ENCODE results near the gene WT1. TPM values are rescaled to one million over a fixed set of nuclear protein-coding genes. Genes with fewer than 3 reads are reported as not detected.

Gene WT1
- total and polyA plus RNA-seq, 10 of the 15 experiments (the other 5 are each of a cell fraction or from before 2014, with no cell fraction given) = 0.07 to 0.37 (median 0.08) TPM; not detected in 7

DNA sequence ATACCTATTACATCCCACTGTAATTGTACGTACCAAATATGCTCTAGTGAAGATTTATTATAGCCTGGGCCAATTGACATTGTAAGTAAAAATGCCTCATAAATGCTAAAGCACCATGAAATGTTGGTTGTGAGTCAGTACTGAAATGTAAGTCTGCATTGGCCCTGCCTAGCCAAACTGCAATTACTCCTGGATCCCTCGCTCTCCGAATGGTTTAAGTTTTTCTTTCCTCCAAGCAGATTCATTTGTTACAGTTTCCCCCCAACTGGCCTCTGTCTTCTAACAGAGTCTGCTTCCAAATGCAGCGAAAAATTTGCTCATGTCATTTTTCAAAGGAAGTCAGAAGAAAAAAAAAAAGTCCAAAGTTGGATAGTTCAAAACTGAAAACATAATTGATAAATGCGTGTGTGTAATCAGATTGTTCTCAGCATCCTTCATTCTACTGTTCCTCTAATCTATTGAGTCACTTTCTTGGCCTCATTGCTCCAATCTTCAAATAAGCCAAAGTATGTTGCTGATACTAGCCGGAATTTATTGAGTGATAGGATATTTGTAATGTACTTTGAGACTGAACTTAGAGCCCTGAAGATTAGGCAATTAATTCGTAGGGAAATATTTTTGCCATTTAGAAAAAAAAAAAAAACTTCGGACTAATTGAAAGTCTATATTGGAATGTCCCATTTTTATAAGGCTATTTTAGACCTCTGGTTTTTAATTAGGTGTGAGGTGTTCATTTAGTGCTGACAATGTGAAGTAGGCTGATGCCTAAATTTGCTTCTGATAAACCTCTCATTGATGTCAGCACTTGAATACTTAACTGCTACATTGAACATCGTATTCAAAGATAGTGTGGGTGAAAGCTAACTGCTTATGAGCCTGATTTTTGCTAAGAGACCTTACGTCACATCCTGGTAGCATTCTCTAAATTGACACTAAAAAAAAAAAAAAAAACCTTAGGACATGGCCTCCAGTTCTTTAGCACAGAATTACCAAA is 93.4 kb downstream of the WT1 start (continued):
- TF ChIP-seq POU2F2 (IDR thresholded peaks at IDR 0.05; ENCODE audit: borderline replicate concordance, low read depth, low read length) = no peak
- TF ChIP-seq, protein P1, sequence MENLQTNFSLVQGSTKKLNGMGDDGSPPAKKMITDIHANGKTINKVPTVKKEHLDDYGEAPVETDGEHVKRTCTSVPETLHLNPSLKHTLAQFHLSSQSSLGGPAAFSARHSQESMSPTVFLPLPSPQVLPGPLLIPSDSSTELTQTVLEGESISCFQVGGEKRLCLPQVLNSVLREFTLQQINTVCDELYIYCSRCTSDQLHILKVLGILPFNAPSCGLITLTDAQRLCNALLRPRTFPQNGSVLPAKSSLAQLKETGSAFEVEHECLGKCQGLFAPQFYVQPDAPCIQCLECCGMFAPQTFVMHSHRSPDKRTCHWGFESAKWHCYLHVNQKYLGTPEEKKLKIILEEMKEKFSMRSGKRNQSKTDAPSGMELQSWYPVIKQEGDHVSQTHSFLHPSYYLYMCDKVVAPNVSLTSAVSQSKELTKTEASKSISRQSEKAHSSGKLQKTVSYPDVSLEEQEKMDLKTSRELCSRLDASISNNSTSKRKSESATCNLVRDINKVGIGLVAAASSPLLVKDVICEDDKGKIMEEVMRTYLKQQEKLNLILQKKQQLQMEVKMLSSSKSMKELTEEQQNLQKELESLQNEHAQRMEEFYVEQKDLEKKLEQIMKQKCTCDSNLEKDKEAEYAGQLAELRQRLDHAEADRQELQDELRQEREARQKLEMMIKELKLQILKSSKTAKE (IDR thresholded peaks at IDR 0.05; ENCODE audit: low read depth, poor library complexity, severe bottlenecking) = no peak
- TF ChIP-seq SUPT20H (IDR thresholded peaks at IDR 0.05; ENCODE audit: borderline replicate concordance, control insufficient read depth, low read depth, low read length) = no peak
- no peak for TF ChIP-seq CBX3 (IDR thresholded peaks at IDR 0.05; ENCODE audit: borderline replicate concordance, low read depth)
- no peak for TF ChIP-seq TCF7 (IDR thresholded peaks at IDR 0.05; ENCODE audit: borderline replicate concordance)
- TF ChIP-seq FOXK2 (IDR thresholded peaks at IDR 0.05) = no peak
- TF ChIP-seq CREB1 (IDR thresholded peaks at IDR 0.05; ENCODE audit: low read depth) = no peak

- Histone ChIP-seq H3K79me2 (ENCODE audit: control insufficient read depth, insufficient read depth, low read length) (no peaks in the 10 kb centered on the region), H4K20me1 (ENCODE audit: control insufficient read depth, insufficient read depth) (no peaks in the 10 kb centered on the region), H3K27ac (ENCODE audit: control insufficient read depth, insufficient read depth) (no peak overlapping the region), H3K27me3 (replicated peaks in 1 of 2; ENCODE audit: control insufficient read depth in 2 of 2, insufficient read depth in 2 of 2, low read length in 1 of 2) (no peaks in the 10 kb centered on the region), H3K36me3 (ENCODE audit: control insufficient read depth in 2 of 2, insufficient read depth in 2 of 2, low read length in 1 of 2) (no peaks in the 10 kb centered on the region), H3K9me3 (replicated peaks; ENCODE audit: control insufficient read depth, insufficient read depth, low read length) (no peaks in the 10 kb centered on the region), H3K4me3 (no peak overlapping the region), H3K9ac (ENCODE audit: control insufficient read depth, insufficient read depth, low read length) (no peak overlapping the region), H2AFZ (ENCODE audit: control insufficient read depth, low read depth, low read length) (no peak overlapping the region), H3K4me1 (ENCODE audit: control insufficient read depth, insufficient read depth, low read length) (no peaks in the 10 kb centered on the region), H3K4me2 (ENCODE audit: control insufficient read depth, insufficient read depth) (no peak overlapping the region)
- DNase-seq (ENCODE audit: low read depth, low spot score) = no peak
- FAIRE-seq = no peak
- CTCF ChIA-PET = interaction anchor here (2.2 kb wide), 1 partner anchor 17 kb away, joined by 6 read pairs; no protein-coding TSS in a partner anchor
- SMC1A ChIA-PET (ENCODE audit: uncharacterized antibody, unreplicated experiment) = interaction anchor here (1.4 kb wide), 1 partner anchor 9 kb away, joined by 4 read pairs; no protein-coding TSS in a partner anchor
- BruUV-seq (replicated peaks) = no TSS peak
- RAD21 ChIA-PET (ENCODE audit: unreplicated experiment) = interaction anchor here (0.5 to 1.1 kb wide), 2 partner anchors 8 to 49 kb away, joined by 3 read pairs; no protein-coding TSS in a partner anchor
- WGBS (ENCODE audit: insufficient coverage, insufficient replicate concordance, low lambda C conversion rate, missing lambda C conversion rate) = 60% methylated on average over 3 of the region's 3 CpGs
- in situ Hi-C loops (cut with MboI) = no loop called here
- intact Hi-C loops (cut with micrococcal nuclease; ENCODE audit: unreplicated experiment) = no loop called here
- ATAC-seq = no peak
- TF ChIP-seq NFYB (IDR thresholded peaks at IDR 0.05; ENCODE audit: insufficient read depth, low read depth, low read length) (no peak), MTA3 (IDR thresholded peaks at IDR 0.05; ENCODE audit: borderline replicate concordance, low read length) (no peak), CBX5 (IDR thresholded peaks at IDR 0.05; ENCODE audit: low read depth) (no peak), MXI1 (IDR thresholded peaks at IDR 0.05; ENCODE audit: low read depth, low read length) (no peak), ZZZ3 (IDR thresholded peaks at IDR 0.05; ENCODE audit: control insufficient read depth, insufficient read length, low read depth) (no peak), SP1 (IDR thresholded peaks at IDR 0.05; ENCODE audit: low read depth, low read length) (no peak)
- POLR2A ChIA-PET = no interaction called here
Observed at GRCh38 chr11:32340181-32340580, 95.2 kb downstream of the WT1 start.

All from GM12878 (cell line).